ENCODE measurements around the gene DLL3. TPM values are rescaled to one million over a fixed set of nuclear protein-coding genes. Genes with fewer than 3 reads are reported as not detected.
A peak's percentile ranks its signal among the peaks of the same experiment; 100 is the strongest.

The DLL3 gene
- total RNA-seq, 1 donor from 2014 or later = 2.7 TPM

DNA sequence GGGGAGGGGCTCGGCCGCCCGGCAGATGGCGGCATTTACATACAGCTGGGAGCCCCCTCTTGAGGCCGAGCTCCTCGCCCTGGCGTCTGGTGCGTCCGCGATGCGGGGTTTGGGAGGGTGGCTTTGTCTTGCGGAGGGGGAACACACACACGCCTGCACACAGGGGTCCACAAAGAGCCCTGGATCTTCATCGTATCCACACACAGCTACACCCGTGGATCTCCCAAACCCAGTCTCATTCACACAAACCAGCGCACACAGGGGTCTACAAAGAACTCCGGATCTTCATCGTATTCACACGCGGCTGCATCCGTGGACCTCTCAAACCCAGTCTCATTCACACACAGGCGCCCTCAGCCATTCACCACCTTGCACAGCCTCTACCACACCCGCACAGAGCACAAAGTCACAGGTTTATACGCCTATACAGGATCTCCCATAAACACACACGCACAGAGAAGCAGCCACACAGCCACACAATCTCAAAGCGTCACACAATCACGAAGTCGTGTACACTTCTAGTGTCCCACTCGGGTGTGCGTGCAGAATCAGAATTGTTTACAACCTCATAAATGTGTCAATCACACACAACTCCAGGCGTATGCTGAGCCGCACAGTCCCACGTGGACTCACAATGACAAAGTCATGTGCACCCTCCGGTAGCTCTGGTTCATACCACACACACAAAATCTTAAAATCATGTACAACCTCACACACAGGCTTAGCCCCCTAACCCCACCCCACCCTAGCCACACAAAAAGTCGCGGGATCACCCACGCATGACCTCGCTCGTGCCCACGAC lies 550 bp upstream of the DLL3 start:
- H3K27ac Mint-ChIP-seq = peak overlapping the region; percentile 67

DNA sequence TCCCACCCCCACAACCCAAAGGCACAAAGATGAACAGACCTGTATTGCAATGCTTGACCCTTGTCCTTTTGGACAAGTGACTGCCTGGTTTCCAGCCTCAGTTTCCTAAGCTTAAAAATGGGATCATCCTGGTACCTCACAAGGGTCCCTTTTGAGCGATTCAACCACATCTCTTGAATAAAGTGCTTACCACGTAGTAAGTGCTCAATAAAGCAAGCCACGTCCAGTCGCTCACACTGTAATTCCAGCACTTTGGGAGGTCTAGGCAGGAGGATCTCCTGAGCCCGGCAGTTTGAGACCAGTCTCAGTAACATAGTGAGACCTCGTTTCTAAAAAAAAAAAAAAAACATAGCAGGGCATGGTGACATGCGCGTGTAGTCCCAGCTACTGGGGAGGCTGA lies 1.2 kb downstream of the DLL3 start:
- Mint-ChIP-seq H3K36me3 (peaks cover 3% of the 10 kb centered on the region), H3K4me3 (peak overlapping the region; percentile 23), H3K4me1 (ENCODE audit: unreplicated experiment) (peaks cover 9% of the 10 kb centered on the region), H3K9me3 (no peaks in the 10 kb centered on the region), H3K27ac (no peak overlapping the region), H3K27me3 (peaks cover 75% of the 10 kb centered on the region)
- no peak for DNase-seq (ENCODE audit: extremely low spot score, unreplicated experiment)
- TF ChIP-seq CTCF (conservative IDR thresholded peaks at IDR 0.05) = no peak

More for the DNA sequence above, 550 bp upstream of the DLL3 start:
- peaks cover 3% of the 10 kb centered on the region for H3K36me3 Mint-ChIP-seq
- H3K4me1 Mint-ChIP-seq (ENCODE audit: unreplicated experiment) = peaks cover 9% of the 10 kb centered on the region
- H3K27me3 Mint-ChIP-seq = peaks cover 58% of the 10 kb centered on the region
- TF ChIP-seq CTCF (conservative IDR thresholded peaks at IDR 0.05) = peak; percentile 51
- peak overlapping the region; percentile 78 for H3K4me3 Mint-ChIP-seq
- DNase-seq (ENCODE audit: extremely low spot score, unreplicated experiment) = peak; percentile 82
- no peaks in the 10 kb centered on the region for H3K9me3 Mint-ChIP-seq

GRCh38 chr19:39500543-39500942 lies 1.8 kb downstream of the DLL3 start:
- Mint-ChIP-seq H3K9me3 (no peaks in the 10 kb centered on the region), H3K27ac (no peak overlapping the region), H3K27me3 (peaks cover 81% of the 10 kb centered on the region), H3K36me3 (peaks cover 3% of the 10 kb centered on the region), H3K4me1 (ENCODE audit: unreplicated experiment) (peaks cover 9% of the 10 kb centered on the region), H3K4me3 (peak overlapping the region; percentile 52)
- no peak for DNase-seq (ENCODE audit: extremely low spot score, unreplicated experiment)
- no peak for TF ChIP-seq CTCF (conservative IDR thresholded peaks at IDR 0.05)

DNA sequence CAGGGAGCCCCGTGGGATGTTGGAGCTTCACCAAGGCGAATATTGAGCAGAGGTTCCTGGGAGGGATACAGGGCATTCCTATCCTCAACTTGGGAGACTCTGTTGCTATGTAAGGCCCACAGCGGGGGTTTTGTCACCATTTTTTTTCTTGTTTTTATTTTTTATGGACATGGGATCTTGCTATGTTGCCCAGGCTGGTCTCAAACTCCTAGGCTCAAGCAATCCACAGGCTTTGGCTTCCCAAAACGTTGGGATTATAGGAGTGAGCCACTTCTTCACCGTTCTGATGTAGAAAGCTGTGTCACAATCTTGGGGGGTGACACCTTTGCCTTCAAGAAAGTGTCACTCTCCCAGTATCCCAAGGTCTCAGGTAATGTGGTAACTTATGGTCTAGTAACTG lies 2.6 kb downstream of the DLL3 start:
- DNase-seq (ENCODE audit: extremely low spot score, unreplicated experiment) = no peak
- no peak for TF ChIP-seq CTCF (conservative IDR thresholded peaks at IDR 0.05)
- H3K27me3 Mint-ChIP-seq = peaks cover 82% of the 10 kb centered on the region
- H3K36me3 Mint-ChIP-seq = peaks cover 3% of the 10 kb centered on the region
- peaks cover 9% of the 10 kb centered on the region for H3K4me1 Mint-ChIP-seq (ENCODE audit: unreplicated experiment)
- H3K27ac Mint-ChIP-seq = no peak overlapping the region
- no peaks in the 10 kb centered on the region for H3K9me3 Mint-ChIP-seq
- H3K4me3 Mint-ChIP-seq = no peak overlapping the region

GRCh38 chr19:39502640-39503417 lies 4.1 kb downstream of the DLL3 start:
- Mint-ChIP-seq H3K27me3 (peaks cover 81% of the 10 kb centered on the region), H3K4me3 (no peak overlapping the region), H3K4me1 (ENCODE audit: unreplicated experiment) (peaks cover 8% of the 10 kb centered on the region), H3K36me3 (peaks cover 3% of the 10 kb centered on the region), H3K9me3 (no peaks in the 10 kb centered on the region), H3K27ac (no peak overlapping the region)
- DNase-seq (ENCODE audit: extremely low spot score, unreplicated experiment) = peak; percentile 80
- peak; percentile 96 for TF ChIP-seq CTCF (conservative IDR thresholded peaks at IDR 0.05)
